ENCODE data around the gene MBOAT2. TPM values are rescaled to one million over a fixed set of nuclear protein-coding genes. Genes with fewer than 3 reads are reported as not detected.

Gene MBOAT2
- total RNA-seq, 4 donors from 2014 or later = 4.7 to 12.8 (median 9.7) TPM

- TF ChIP-seq, protein P1, sequence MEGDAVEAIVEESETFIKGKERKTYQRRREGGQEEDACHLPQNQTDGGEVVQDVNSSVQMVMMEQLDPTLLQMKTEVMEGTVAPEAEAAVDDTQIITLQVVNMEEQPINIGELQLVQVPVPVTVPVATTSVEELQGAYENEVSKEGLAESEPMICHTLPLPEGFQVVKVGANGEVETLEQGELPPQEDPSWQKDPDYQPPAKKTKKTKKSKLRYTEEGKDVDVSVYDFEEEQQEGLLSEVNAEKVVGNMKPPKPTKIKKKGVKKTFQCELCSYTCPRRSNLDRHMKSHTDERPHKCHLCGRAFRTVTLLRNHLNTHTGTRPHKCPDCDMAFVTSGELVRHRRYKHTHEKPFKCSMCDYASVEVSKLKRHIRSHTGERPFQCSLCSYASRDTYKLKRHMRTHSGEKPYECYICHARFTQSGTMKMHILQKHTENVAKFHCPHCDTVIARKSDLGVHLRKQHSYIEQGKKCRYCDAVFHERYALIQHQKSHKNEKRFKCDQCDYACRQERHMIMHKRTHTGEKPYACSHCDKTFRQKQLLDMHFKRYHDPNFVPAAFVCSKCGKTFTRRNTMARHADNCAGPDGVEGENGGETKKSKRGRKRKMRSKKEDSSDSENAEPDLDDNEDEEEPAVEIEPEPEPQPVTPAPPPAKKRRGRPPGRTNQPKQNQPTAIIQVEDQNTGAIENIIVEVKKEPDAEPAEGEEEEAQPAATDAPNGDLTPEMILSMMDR (IDR thresholded peaks at IDR 0.05; ENCODE audit: low read depth) = no peak
Observed at GRCh38 chr2:8998418-8999101, 4.9 kb downstream of the MBOAT2 start.

- TF ChIP-seq, protein P1 (IDR thresholded peaks at IDR 0.05; ENCODE audit: low read depth) = no peak
Observed at GRCh38 chr2:8997631-8998030, 5.9 kb downstream of the MBOAT2 start.

DNA sequence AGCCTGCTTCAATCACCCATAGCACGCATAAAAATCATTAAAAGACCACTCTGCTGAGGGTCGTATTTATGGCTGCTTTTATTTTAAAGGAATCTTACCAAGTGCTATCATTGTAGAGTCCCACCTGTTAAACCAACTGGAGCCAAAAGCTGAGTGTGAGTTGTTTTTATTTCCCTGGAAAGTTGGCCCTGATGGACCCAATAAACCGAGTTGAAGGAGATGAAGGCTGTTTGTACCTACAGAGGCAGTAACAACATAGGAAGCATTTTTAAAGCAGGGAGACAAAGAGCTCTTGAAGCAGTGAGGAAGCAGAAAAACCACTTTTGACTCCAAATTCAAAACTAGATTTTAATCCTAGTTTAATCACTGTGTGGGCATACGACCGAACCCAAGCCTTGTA lies 6.4 kb downstream of the MBOAT2 start:
- TF ChIP-seq, protein P1 (IDR thresholded peaks at IDR 0.05; ENCODE audit: low read depth) = no peak

DNA sequence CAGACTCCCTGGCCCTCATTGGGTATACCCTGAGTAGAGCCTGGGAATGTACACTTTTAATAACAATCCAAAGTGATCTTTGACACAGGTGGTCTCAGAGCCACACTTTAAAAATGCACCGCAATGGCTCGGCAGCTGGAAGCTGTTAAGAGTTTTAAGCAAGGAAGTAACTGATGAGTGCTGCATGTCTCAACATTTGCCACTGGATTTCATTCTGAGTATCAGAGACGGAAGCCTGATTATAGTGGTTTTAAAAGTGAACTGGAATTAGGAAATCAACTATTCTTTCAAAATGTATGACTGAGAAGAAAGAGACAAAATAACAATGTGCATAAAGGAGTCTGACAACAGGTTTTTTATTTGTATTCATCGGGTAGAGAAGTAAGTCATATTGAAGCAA lies 7.5 kb downstream of the MBOAT2 start:
- TF ChIP-seq, protein P1 (IDR thresholded peaks at IDR 0.05; ENCODE audit: low read depth) = no peak

DNA sequence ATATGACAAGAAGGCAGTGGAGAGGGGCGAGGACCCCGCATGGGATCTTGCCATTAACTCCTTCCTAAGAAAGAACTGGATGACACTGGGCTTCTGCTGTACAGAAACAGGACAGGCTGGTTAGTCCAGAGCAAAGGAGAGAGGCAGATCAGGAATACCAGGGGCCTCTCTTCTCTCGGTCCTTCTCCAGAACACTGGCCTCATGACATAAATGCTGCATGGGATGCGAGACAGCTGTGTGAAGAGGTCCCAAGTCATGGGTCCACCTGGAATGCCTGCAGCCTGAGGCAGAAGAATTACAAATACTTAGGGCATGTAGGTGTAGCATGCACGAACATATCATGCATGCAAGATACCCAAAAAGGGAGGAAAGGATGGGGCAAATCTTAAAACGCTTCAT lies 9.1 kb downstream of the MBOAT2 start:
- TF ChIP-seq, protein P1 (IDR thresholded peaks at IDR 0.05; ENCODE audit: low read depth) = no peak

DNA sequence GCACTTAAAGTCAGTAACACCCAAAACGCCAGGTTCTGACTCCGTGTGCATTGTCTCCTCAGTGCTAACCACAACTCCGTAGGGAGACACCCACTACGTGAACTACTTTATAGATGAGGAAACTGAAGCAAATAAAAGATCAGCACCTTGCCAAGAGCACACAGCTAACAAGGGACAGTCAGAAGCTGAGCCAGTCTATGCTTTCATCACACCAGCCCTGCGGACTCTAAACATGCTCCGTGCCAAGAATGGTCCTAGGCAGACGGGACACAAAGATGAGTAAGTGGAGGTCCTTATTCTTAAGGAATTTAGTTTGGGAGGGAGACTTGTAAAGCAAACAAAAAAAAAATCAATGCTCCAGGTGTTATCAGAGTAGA lies 9.6 kb downstream of the MBOAT2 start:
- TF ChIP-seq, protein P1 (IDR thresholded peaks at IDR 0.05; ENCODE audit: low read depth) = no peak

GRCh38 chr2:8993196-8993901 lies 10.1 kb downstream of the MBOAT2 start:
- TF ChIP-seq, protein P1 (IDR thresholded peaks at IDR 0.05; ENCODE audit: low read depth) = no peak

Data from subcutaneous adipose tissue (tissue), 4 donors.